SHP77 (cell line): ENCODE measurements around the gene NKD1.
"Not testable (repeated sequence)": the region's sequence is repeated elsewhere in the genome, so short reads cannot be mapped to it uniquely, and the experiment has no call there.

Experiments
- DNase-seq, 2 experiments: peaks; one replicate each; lab custom pipeline; 2025; lab: John Stamatoyannopoulos, UW

NKD1 gene

DNA sequence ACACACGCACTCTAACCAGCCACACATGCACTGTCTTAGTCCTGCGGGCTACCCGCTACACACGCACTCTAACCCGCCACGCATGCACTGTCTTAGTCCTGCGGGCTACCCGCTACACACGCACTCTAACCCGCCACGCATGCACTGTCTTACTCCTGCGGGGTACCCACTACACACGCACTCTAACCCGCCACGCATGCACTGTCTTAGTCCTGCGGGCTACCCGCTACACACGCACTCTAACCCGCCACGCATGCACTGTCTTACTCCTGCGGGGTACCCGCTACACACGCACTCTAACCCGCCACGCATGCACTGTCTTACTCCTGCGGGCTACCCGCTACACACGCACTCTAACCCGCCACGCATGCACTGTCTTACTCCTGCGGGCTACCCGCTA, 31.2 kb downstream of the NKD1 start:
- DNase-seq, result not testable (repeated sequence)

- no peak for DNase-seq
These were observed 32.1 kb downstream of the NKD1 start for GRCh38 chr16:50580180-50580798.

GRCh38 chr16:50581845-50582244, 33.6 kb downstream of the NKD1 start:
- no peak for DNase-seq

DNA sequence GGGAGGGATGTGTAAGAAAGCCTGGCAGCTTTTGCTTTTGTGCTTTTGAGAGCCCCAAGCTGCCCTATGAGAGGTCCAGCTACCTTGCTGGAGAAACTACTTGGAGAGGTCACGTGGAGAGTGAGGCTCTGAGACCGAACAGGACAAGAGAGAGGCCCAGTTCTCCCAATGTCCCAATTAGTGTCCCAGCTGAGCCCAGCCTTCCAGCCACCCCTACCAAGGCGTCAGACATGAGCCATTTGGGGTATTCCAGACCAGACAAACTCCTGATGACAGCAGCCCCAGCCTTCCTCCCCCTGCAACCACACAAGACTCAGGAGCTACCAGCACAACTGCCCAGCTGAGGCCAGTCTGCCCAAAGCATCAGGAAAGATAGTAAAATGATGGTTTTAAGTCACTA, 35.0 kb downstream of the NKD1 start:
- DNase-seq, result no peak

DNA sequence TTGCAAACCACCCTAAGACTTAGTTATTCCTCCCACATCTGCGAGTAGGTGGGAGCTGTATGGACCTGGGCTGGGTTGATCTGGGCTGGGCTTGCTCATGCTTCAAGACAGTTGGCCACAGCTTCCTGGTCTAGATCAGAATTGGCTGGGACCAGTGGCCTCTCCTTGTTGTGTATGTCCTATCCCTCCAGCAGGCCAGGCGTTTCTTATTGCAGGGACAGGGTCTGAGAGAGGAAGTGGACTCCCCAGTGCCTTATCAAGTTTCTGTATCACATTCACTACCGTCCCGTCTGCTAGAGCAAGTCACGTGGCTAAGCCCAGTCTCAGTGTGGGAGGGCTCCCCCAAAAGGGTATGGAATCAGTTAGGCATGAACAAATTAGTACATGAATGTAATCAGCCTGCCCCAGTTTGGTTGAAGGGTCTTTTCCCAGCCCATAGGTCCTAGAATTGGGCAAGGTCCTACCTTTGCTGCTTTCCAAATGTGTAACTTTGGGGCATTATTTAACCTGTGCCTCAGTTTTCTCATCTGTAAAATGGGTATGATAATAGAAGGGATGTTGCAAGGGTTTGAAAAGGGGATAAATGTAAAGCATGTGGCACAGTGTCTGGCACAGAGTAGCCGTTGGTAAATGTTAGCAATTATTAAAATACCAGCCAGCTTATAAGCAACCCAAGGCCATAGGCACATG, 36.0 kb downstream of the NKD1 start:
- no peak for DNase-seq

GRCh38 chr16:50585331-50585776, 37.2 kb downstream of the NKD1 start:
- no peak for DNase-seq

DNA sequence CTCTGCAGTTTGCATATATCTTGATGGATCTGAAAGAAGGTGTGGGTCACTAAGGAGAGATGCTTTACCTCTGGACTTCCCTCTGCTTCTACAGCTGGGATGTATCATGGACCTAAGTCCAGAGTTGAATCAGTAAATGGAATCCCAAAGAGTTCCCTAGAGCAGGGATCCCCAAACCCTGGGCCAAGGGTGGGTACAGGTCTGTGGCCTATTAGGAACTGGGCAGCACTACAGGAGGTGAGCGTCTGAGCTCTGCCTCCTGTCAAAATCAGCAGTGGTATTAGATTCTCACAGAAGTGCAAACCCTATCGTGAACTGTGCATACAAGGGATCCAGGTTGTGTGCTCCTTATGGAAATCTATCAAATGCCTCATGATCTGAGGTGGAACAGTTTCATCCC, 39.3 kb downstream of the NKD1 start:
- DNase-seq, result no peak

DNA sequence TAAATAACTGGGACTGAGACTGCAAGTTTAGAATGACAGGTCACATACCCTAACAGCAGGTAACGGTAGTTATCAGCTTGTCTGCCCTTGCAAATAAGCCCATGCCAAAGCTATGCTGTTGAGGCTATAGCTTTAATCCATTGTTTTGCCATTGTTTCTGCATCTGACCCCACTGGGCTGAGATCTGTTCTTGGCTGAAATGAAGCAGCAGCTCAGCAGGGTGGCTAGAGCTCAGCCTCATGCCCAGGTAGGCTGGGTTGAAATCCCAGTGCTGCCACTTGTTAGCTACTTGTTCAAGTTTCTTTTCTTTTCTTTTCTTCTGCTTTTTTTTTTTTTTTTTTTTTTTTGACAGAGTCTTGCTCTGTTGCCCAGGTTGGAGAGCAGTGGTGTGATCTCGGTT, 40.1 kb downstream of the NKD1 start:
- no peak for DNase-seq

GRCh38 chr16:50591209-50591608, 43.0 kb downstream of the NKD1 start:
- DNase-seq, result no peak

DNA sequence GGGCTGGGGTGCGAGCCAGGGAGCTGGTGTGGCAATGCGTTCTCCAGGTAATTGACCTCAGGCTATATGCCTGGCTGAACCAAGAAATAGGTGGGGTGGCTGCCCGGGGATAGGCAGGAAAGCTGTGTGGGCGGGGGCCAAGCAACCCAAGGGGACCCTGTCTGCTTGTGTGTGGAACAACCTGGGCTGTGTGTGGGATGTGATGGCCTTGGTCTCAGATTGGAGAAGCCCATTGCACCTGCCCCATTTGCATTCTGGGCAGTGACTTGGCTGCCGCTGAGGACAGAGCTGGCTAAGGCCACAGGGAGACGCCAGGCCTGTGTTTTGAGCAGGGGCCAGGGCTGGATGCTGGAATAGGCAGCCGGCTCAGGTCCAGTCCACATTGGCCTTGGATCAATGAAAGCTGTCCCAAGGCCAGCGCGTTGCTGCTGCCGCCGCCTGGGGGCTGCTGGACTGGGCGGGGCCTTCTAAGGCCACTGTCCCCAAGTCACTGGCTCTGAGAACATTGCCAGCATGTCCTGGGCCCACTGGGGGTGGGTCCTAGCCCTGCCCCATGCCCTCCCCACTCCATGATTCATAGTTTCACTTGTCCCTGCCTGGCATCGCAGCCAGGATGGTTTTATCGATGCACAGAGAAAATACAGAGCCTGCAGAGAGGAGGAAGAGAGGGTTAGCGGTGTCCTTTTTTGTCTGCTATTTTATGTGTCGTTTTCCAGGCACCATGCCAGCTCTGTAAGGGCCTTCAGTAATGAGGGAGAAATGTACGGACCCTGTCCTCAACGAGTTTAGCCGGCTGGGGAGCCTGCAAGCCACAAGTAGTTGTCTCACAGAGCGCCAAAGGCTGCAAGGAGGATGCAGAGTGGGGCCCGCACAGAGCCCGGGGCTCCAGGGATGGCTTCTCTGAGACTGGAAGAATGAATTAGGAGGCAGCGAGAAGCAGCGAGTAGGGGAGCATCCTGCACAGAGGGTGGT, 43.9 kb downstream of the NKD1 start:
- peak in 1 of 2 experiments; percentile 22 for DNase-seq

DNA sequence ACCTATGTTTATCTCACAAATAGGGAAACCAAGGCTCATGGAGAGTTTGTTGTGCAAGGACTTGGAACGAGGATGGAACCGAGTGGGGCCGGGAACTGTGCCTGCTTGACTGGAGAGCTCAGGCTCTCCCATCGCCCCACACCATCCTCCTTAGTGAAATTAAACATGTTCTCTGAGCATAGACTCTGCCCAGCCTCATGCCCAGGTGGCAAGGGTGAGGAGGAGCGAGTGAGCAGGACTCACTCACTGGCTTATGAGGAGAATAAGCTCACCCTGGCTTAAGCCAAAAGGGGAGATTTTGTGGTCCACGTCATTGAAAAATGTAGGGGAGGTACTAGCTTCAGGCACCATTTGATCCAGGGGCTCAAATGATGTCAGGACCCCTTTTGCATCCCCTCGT, 44.8 kb downstream of the NKD1 start:
- no peak for DNase-seq

- no peak for DNase-seq
These were observed 45.4 kb downstream of the NKD1 start for GRCh38 chr16:50593410-50594150.

- no peak for DNase-seq
These were observed 46.4 kb downstream of the NKD1 start for GRCh38 chr16:50594308-50595260.

GRCh38 chr16:50595859-50596258, 47.7 kb downstream of the NKD1 start:
- no peak for DNase-seq

DNA sequence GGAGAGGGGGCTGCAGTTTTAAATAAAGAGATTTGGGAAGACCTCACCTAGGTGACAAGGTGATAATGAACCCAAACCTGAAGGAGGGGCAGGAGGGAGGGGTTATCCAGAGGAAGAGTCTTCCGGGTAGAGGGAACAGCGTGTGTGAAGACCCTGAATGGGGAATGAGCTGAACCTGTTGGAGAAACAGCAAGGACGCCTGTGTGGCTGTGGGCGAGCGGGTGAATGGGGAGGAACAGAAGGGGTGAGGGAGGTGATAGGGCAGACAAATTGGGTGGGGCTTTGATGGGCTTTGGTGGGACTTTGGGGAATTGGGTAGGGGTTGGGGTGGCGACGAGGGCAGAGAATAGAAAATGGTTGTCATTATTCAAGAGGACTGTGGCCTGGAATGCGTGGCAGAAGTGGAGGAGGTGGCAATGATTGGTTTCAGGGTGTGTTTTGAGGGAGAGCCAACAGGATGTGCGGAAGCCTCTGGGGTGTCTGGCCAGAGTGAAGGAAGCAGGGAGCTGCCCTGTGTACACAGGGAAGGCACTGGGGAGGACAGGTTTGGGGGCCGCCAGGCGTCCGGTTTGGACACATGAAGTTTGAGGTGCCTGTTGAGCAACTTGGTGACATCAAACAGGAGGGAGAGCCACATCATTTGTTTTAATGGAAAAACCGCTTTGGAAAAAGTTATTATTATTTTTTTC, 48.7 kb downstream of the NKD1 start:
- DNase-seq, result no peak

DNA sequence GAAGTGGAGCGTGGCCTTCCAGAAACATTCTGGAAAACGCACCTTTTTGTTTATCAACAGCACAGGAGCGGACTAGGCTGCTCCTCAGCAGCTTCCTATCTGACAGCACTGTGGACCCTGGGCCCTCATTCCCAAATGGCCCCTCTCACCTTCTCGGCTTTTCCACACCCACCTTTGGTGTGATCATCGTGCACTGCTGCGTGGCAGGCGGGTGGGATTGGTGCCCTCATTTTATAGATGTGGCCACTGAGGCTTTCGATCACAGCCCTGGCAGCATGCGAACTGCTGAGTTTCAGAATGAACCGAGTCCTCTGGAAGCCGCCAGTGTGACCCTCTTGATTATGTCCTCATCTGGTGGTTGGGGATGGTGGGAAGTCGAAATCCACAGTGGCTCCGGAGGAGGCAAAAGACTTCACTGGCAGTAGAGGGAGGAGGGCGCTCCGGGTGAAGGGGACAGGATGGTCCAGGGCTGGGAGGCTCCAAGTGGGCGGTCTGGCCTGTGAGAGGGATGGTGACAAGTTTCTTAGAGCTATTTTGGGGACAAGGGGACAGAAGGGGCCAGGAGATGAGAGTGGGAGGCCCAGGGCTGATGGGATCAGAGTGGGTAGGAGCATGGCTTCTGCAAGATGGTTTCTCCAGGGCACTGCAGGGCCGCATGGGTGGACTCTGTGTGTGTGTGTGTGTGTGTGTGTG, 49.5 kb downstream of the NKD1 start:
- no peak for DNase-seq

DNA sequence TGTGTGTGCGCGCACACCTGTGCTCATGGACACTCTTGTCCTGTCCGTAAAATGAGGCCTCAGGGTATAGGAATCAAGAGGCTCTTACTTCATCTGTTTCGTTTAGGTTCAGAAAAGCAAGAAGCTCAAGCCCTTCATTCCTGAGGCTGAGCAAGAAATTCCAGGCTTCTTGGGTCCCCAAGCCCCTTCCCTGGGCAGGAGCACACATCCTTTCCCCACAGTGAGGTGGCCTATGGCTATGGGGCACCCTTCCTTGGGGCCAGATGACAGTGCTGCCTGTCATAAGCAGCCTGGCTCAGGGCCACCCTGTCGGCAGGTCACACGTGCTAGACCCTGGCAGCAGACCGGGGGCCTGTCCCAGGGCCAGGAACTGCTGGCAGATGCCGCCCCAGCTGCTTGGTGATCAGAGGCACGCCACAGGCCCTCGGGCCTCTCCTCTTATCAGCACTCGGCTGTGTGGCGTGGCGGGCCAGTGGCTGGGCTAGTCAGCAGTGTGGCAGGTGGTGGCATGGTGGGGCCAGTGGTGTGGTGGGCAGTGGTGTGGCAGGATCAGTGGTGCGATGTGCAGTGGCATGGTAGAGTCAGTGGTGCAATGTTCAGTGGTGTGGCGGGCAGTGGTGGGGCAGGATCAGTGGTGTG, 50.2 kb downstream of the NKD1 start:
- no peak for DNase-seq

- DNase-seq, result no peak
These were observed 50.8 kb downstream of the NKD1 start for GRCh38 chr16:50598936-50599361.

GRCh38 chr16:50599494-50599893, 51.3 kb downstream of the NKD1 start:
- no peak for DNase-seq
